Testis (tissue), 3 donors: Measurements from ENCODE around the gene IQCF6. TPM values are rescaled to one million over a fixed set of nuclear protein-coding genes. Genes with fewer than 3 reads are reported as not detected.

Experiments used
- DNase-seq: peaks from one replicate; pipeline ENCODE4 v3.0.0-alpha.2; 2019
- H3K27ac ChIP-seq, 2 donors: fragments of 200-600 bp; sonication (generic); one replicate each; pipeline ENCODE4 v1.5.1; 2019
- H3K27me3 ChIP-seq: fragments of 200-600 bp; sonication (generic); one replicate; pipeline ENCODE4 v1.5.1; 2019
- H3K36me3 ChIP-seq: fragments of 200-600 bp; sonication (generic); one replicate; pipeline ENCODE4 v1.5.1; 2017; ENCODE audit warnings: low read depth; ENCODE audit errors: missing control alignments
- H3K4me1 ChIP-seq: fragments of 200-600 bp; sonication (generic); one replicate; pipeline ENCODE4 v1.5.1; 2019
- H3K4me3 ChIP-seq, 2 donors: fragments of 200-600 bp; sonication (generic); one replicate each; pipeline ENCODE4 v1.5.1; 2017 to 2019
- H3K9me3 ChIP-seq: fragments of 200-600 bp; sonication (generic); one replicate; pipeline ENCODE4 v1.5.1; 2017
- POLR2A ChIP-seq: fragments of 450-650 bp; IDR thresholded peaks from one replicate; pipeline ENCODE4 v1.6.1; 2017; ENCODE audit warnings: antibody characterized with exemption, mild to moderate bottlenecking, moderate library complexity
- intact Hi-C: fragments of 100-400 bp; cut with DNase I; formaldehyde crosslinking; loops from one replicate; pipeline ENCODE4 v1.15.1; 2023; ENCODE audit warnings: low total_unique reads
- polyA plus RNA-seq: library from polyadenylated mRNA; stranded (reverse); fragments of 350-450 nt; fragmentation: Illumina TruSeq; extraction: RNeasy Lipid Tissue Mini Kit (QIAGEN cat#74804); gene quantifications from one replicate; pipeline ENCODE4 v1.2.3, GENCODE V29; 2014; ENCODE audit warnings: low read depth, low replicate concordance; ENCODE audit not compliant: insufficient read depth
- total RNA-seq, 2 donors: library from RNA; depleted of rRNA; stranded (reverse); fragments of >200 nt; gene quantifications; one replicate each; pipeline ENCODE4 v1.2.3, GENCODE V29; 2016
- TF ChIP-seq, protein P1 (sequence below), 3 experiments: fragments of 450-650 bp in 2 of 3; fragments of 200-600 bp in 1 of 3; sonication (generic) in 1 of 3; IDR thresholded peaks; one replicate each; pipeline ENCODE4 v1.5.1; 2016 to 2019; ENCODE audit warnings: antibody characterized with exemption in 3 of 3, mild to moderate bottlenecking in 2 of 3, moderate library complexity in 1 of 3

The IQCF6 gene
- total and polyA plus RNA-seq, 3 donors from 2014 or later: 12.3 to 30.4 (median 23.4) TPM

DNA sequence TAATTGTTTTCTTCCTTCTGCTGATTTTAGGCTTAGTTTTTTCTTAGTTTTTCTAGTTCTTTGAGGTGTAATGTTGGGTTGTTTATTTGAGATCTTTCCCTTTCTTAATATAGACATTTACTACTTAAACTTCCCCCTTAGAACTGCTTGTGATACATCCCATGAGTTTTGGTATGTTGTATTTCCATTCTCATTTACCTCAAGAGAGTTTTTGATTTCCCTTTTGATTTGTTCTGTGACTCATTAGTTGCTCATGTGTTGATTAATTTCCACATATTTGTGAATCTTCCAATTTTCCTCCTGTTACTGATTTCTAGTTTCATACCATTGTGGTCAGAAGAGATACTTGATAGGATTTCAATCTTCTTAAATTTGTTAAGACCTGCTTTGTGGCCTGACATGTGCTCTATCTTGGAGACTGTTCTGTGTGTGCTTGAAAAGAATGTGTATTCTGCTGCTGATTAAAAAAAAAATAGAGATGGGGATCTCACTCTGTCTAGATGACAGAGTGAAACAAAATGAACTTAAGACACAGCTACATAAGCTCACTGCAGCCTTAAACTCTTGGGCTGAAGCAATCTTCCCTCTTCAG, 49.9 kb downstream of the IQCF6 start:
- Histone ChIP-seq H3K27ac (no peak overlapping the region), H3K4me3 (no peak overlapping the region), H3K36me3 (no peaks in the 10 kb centered on the region), H3K9me3 (no peaks in the 10 kb centered on the region), H3K27me3 (no peaks in the 10 kb centered on the region), H3K4me1 (no peaks in the 10 kb centered on the region)
- no peak for DNase-seq
- TF ChIP-seq, protein P1, sequence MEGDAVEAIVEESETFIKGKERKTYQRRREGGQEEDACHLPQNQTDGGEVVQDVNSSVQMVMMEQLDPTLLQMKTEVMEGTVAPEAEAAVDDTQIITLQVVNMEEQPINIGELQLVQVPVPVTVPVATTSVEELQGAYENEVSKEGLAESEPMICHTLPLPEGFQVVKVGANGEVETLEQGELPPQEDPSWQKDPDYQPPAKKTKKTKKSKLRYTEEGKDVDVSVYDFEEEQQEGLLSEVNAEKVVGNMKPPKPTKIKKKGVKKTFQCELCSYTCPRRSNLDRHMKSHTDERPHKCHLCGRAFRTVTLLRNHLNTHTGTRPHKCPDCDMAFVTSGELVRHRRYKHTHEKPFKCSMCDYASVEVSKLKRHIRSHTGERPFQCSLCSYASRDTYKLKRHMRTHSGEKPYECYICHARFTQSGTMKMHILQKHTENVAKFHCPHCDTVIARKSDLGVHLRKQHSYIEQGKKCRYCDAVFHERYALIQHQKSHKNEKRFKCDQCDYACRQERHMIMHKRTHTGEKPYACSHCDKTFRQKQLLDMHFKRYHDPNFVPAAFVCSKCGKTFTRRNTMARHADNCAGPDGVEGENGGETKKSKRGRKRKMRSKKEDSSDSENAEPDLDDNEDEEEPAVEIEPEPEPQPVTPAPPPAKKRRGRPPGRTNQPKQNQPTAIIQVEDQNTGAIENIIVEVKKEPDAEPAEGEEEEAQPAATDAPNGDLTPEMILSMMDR (IDR thresholded peaks at IDR 0.05): no peak
- no peak for TF ChIP-seq POLR2A
- intact Hi-C loops: no loop called here

Other genes starting within 250 kb of the IQCF6 start
- gene RAD54L2, start 240.5 kb downstream of the IQCF6 start, total RNA-seq: 10 to 100 TPM; 40.6 to 49.1 TPM
- 13.3 TPM for gene RAD54L2, start 240.5 kb downstream of the IQCF6 start, polyA plus RNA-seq
- 100 to 1,000 TPM; 241 to 251 TPM for gene TEX264, start 108.0 kb downstream of the IQCF6 start, total RNA-seq
- 252 TPM for gene TEX264, start 108.0 kb downstream of the IQCF6 start, polyA plus RNA-seq
- 10 to 100 TPM; 16.9 to 34.7 TPM for gene GRM2, start 72.2 kb downstream of the IQCF6 start, total RNA-seq
- 10.7 TPM for gene GRM2, start 72.2 kb downstream of the IQCF6 start, polyA plus RNA-seq
- gene IQCF2, start 82.4 kb upstream of the IQCF6 start, total RNA-seq: 10 to 100 TPM; 20.1 to 78.0 TPM
- 65.9 TPM for gene IQCF2, start 82.4 kb upstream of the IQCF6 start, polyA plus RNA-seq
- gene IQCF5, start 96.4 kb upstream of the IQCF6 start, total RNA-seq: 100 to 1,000 TPM in 1 of 2 donors, 10 to 100 TPM in 1; 34.3 to 114 TPM
- 78.9 TPM for gene IQCF5, start 96.4 kb upstream of the IQCF6 start, polyA plus RNA-seq
- 10 to 100 TPM; 35.3 to 90.1 TPM for gene IQCF1, start 124.1 kb upstream of the IQCF6 start, total RNA-seq
- gene IQCF1, start 124.1 kb upstream of the IQCF6 start, polyA plus RNA-seq: 110 TPM
- gene RRP9, start 162.7 kb upstream of the IQCF6 start, total RNA-seq: 10 to 100 TPM; 11.6 to 18.1 TPM
- 18.7 TPM for gene RRP9, start 162.7 kb upstream of the IQCF6 start, polyA plus RNA-seq
- 10 to 100 TPM; 17.5 to 24.7 TPM for gene PARP3, start 163.1 kb upstream of the IQCF6 start, total RNA-seq
- gene PARP3, start 163.1 kb upstream of the IQCF6 start, polyA plus RNA-seq: 18.2 TPM
- under 1 TPM; 0.39 to 0.50 TPM for gene GPR62, start 176.1 kb upstream of the IQCF6 start, total RNA-seq
- 0.18 TPM for gene GPR62, start 176.1 kb upstream of the IQCF6 start, polyA plus RNA-seq
- 10 to 100 TPM; 47.1 to 54.1 TPM for gene PCBP4, start 188.2 kb upstream of the IQCF6 start, total RNA-seq
- 35.8 TPM for gene PCBP4, start 188.2 kb upstream of the IQCF6 start, polyA plus RNA-seq
- gene ABHD14B, start 194.8 kb upstream of the IQCF6 start, total RNA-seq: 10 to 100 TPM; 26.7 to 27.1 TPM
- gene ABHD14B, start 194.8 kb upstream of the IQCF6 start, polyA plus RNA-seq: 26.0 TPM
- gene ABHD14A, start 195.8 kb upstream of the IQCF6 start, total RNA-seq: 10 to 100 TPM; 38.9 to 51.6 TPM
- 27.7 TPM for gene ABHD14A, start 195.8 kb upstream of the IQCF6 start, polyA plus RNA-seq
- gene ACY1, start 204.3 kb upstream of the IQCF6 start, total RNA-seq: 10 to 100 TPM; 16.0 to 17.1 TPM
- 26.7 TPM for gene ACY1, start 204.3 kb upstream of the IQCF6 start, polyA plus RNA-seq
- gene RPL29, start 216.7 kb upstream of the IQCF6 start, total RNA-seq: 100 to 1,000 TPM; 491 to 999 TPM
- 965 TPM for gene RPL29, start 216.7 kb upstream of the IQCF6 start, polyA plus RNA-seq